GM23338 (cell line): ENCODE measurements around the gene MCM3AP.

Experiments
- CTCF ChIP-seq, 2 experiments: fragments of 200-600 bp in 1 of 2; sonication (generic) in 1 of 2; conservative IDR thresholded peaks; 2 replicates each; pipeline versions ENCODE4 v1.5.1 to v1.6.1; 2016 to 2017; ENCODE audit warnings: antibody characterized with exemption in 2 of 2, low read depth in 2 of 2, mild to moderate bottlenecking in 2 of 2, moderate library complexity in 1 of 2
- EZH2 ChIP-seq: fragments of 200-600 bp; sonication (generic); IDR thresholded peaks from one replicate; pipeline ENCODE4 v1.8.0; 2017; ENCODE audit warnings: antibody characterized with exemption, mild to moderate bottlenecking, low read depth; ENCODE audit not compliant: unreplicated experiment
- POLR2AphosphoS5 ChIP-seq: IDR thresholded peaks from 2 replicates; pipeline ENCODE4 v1.6.1; 2016; ENCODE audit warnings: antibody characterized with exemption, low read depth

- TF ChIP-seq CTCF (conservative IDR thresholded peaks at IDR 0.05; ENCODE audit: low read depth in 2 of 2) (no peak), EZH2 (no peak), POLR2AphosphoS5 (no peak)
Measured at GRCh38 chr21:46189213-46189958, 96.0 kb downstream of the MCM3AP start.
